H9 (cell line): ENCODE measurements around the gene ATP13A2. TPM values are rescaled to one million over a fixed set of nuclear protein-coding genes. Genes with fewer than 3 reads are reported as not detected.
"Not testable (repeated sequence)": the region's sequence is repeated elsewhere in the genome, so short reads cannot be mapped to it uniquely, and the experiment has no call there.

ENCODE experiments used
- DNase-seq: peaks from one replicate; pipeline ENCODE4 v3.0.0-alpha.2; 2017
- H2AFZ ChIP-seq: one replicate; pipeline ENCODE4 v1.6.1; 2013; ENCODE audit warnings: mild to moderate bottlenecking, low read length, control low read depth, moderate library complexity
- H2AK5ac ChIP-seq: 2 replicates; pipeline ENCODE4 v1.6.1; 2013; ENCODE audit warnings: low read length, control low read depth, mixed read lengths; ENCODE audit not compliant: insufficient read length
- H2BK120ac ChIP-seq: one replicate; pipeline ENCODE4 v1.6.1; 2013; ENCODE audit warnings: low read depth, mild to moderate bottlenecking, low read length, control low read depth, inconsistent platforms; ENCODE audit not compliant: poor library complexity, severe bottlenecking
- H2BK12ac ChIP-seq: 2 replicates; pipeline ENCODE4 v1.6.1; 2013; ENCODE audit warnings: low read length, control low read depth, mixed read lengths, low read depth; ENCODE audit not compliant: insufficient read length
- H2BK15ac ChIP-seq: 2 replicates; pipeline ENCODE4 v1.6.1; 2013; ENCODE audit warnings: low read depth, low read length, control low read depth
- H2BK20ac ChIP-seq: one replicate; pipeline ENCODE4 v1.6.1; 2013; ENCODE audit warnings: low read depth, mild to moderate bottlenecking, low read length, control low read depth, inconsistent platforms; ENCODE audit not compliant: poor library complexity, severe bottlenecking
- H2BK5ac ChIP-seq: 2 replicates; pipeline ENCODE4 v1.6.1; 2013; ENCODE audit warnings: low read length, control low read depth, mixed read lengths; ENCODE audit not compliant: insufficient read length
- H3K14ac ChIP-seq: 2 replicates; pipeline ENCODE4 v1.6.1; 2013; ENCODE audit warnings: low read length, control low read depth; ENCODE audit not compliant: insufficient read depth
- H3K18ac ChIP-seq: 2 replicates; pipeline ENCODE4 v1.6.1; 2013; ENCODE audit warnings: low read depth, mild to moderate bottlenecking, mixed read lengths, low read length, control low read depth; ENCODE audit not compliant: insufficient read length
- H3K23ac ChIP-seq: 2 replicates; pipeline ENCODE4 v1.6.1; 2013; ENCODE audit warnings: low read length, control low read depth, mixed read lengths, low read depth; ENCODE audit not compliant: insufficient read length
- H3K23me2 ChIP-seq: 2 replicates; pipeline ENCODE4 v1.6.1; 2013; ENCODE audit warnings: low read depth, mild to moderate bottlenecking, mixed read lengths, low read length, control low read depth; ENCODE audit not compliant: insufficient read length, poor library complexity, severe bottlenecking
- H3K27ac ChIP-seq: 2 replicates; pipeline ENCODE4 v1.5.1; 2013; ENCODE audit warnings: low read length, control low read depth, mixed read lengths, low read depth; ENCODE audit not compliant: insufficient read length
- H3K27me3 ChIP-seq: 2 replicates; pipeline ENCODE4 v1.6.1; 2013; ENCODE audit warnings: low read length, control low read depth, inconsistent platforms; ENCODE audit not compliant: insufficient read depth
- H3K4ac ChIP-seq: 2 replicates; pipeline ENCODE4 v1.6.1; 2013; ENCODE audit warnings: low read depth, mild to moderate bottlenecking, control low read depth, inconsistent platforms, low read length, moderate library complexity
- H3K4me1 ChIP-seq: 2 replicates; pipeline ENCODE4 v1.6.1; 2013; ENCODE audit warnings: low read length, control low read depth, inconsistent platforms; ENCODE audit not compliant: insufficient read depth
- H3K4me2 ChIP-seq: 2 replicates; pipeline ENCODE4 v1.6.1; 2013; ENCODE audit warnings: low read length, control low read depth, mixed read lengths; ENCODE audit not compliant: insufficient read length, insufficient read depth
- H3K56ac ChIP-seq: 2 replicates; pipeline ENCODE4 v1.6.1; 2013; ENCODE audit warnings: low read depth, mild to moderate bottlenecking, mixed read lengths, low read length, control low read depth; ENCODE audit not compliant: insufficient read length
- H3K79me1 ChIP-seq: 2 replicates; pipeline ENCODE4 v1.6.1; 2013; ENCODE audit warnings: low read depth, mild to moderate bottlenecking, moderate library complexity, low read length, control low read depth, inconsistent platforms; ENCODE audit not compliant: insufficient read depth, poor library complexity, severe bottlenecking
- H3K79me2 ChIP-seq: 2 replicates; pipeline ENCODE4 v1.6.1; 2013; ENCODE audit warnings: low read length, control low read depth, inconsistent platforms; ENCODE audit not compliant: insufficient read depth
- H3K9ac ChIP-seq: 2 replicates; pipeline ENCODE4 v1.6.1; 2013; ENCODE audit warnings: low read length, control low read depth, mixed read lengths; ENCODE audit not compliant: insufficient read length; ENCODE audit errors: extremely low read depth
- H3K9me3 ChIP-seq: one replicate; pipeline ENCODE4 v1.6.1; 2013; ENCODE audit warnings: low read depth, low read length, inconsistent platforms; ENCODE audit not compliant: control insufficient read depth
- H3T11ph ChIP-seq: one replicate; pipeline ENCODE4 v1.6.1; 2013; ENCODE audit warnings: mild to moderate bottlenecking, low read length, control low read depth, inconsistent platforms
- H4K20me1 ChIP-seq: one replicate; pipeline ENCODE4 v1.6.1; 2013; ENCODE audit not compliant: control insufficient read depth, insufficient read length, insufficient read depth
- H4K5ac ChIP-seq: 2 replicates; pipeline ENCODE4 v1.6.1; 2013; ENCODE audit warnings: low read depth, mild to moderate bottlenecking, mixed read lengths, low read length, control low read depth; ENCODE audit not compliant: insufficient read length
- H4K8ac ChIP-seq: replicated peaks from 2 replicates; pipeline ENCODE4 v1.6.1; 2013; ENCODE audit warnings: low read length, control low read depth, mixed read lengths, low read depth; ENCODE audit not compliant: insufficient read length
- H4K91ac ChIP-seq: 2 replicates; pipeline ENCODE4 v1.6.1; 2013; ENCODE audit warnings: low read depth, mild to moderate bottlenecking, moderate library complexity, mixed read lengths, low read length, control low read depth; ENCODE audit not compliant: insufficient read length
- H3K27ac Mint-ChIP-seq, 3 experiments: 2 replicates in 2 of 3; 3 replicates in 1 of 3; pipeline ENCODE4 v1.8.0; 2020 to 2021; ENCODE audit warnings: mixed read lengths in 3 of 3, mild to moderate bottlenecking in 1 of 3, moderate library complexity in 1 of 3
- H3K27me3 Mint-ChIP-seq: 2 replicates; pipeline ENCODE4 v1.8.0; 2021; ENCODE audit warnings: low read depth, mild to moderate bottlenecking, moderate library complexity, mixed read lengths
- H3K36me3 Mint-ChIP-seq, 3 experiments: 2 replicates in 2 of 3; 3 replicates in 1 of 3; pipeline ENCODE4 v1.8.0; 2020 to 2021; ENCODE audit warnings: low read depth in 3 of 3, mixed read lengths in 3 of 3; ENCODE audit not compliant: insufficient read depth in 1 of 3
- H3K4me1 Mint-ChIP-seq, 2 experiments: 2 replicates each; pipeline ENCODE4 v1.8.0; 2020; ENCODE audit warnings: mixed read lengths in 2 of 2
- H3K4me3 Mint-ChIP-seq, 2 experiments: 2 replicates in 1 of 2; 3 replicates in 1 of 2; pipeline ENCODE4 v1.8.0; 2020 to 2021; ENCODE audit warnings: mild to moderate bottlenecking in 2 of 2, mixed read lengths in 2 of 2, moderate library complexity in 1 of 2
- H3K9me3 Mint-ChIP-seq, 2 experiments: 2 replicates in 1 of 2; 3 replicates in 1 of 2; pipeline ENCODE4 v1.8.0; 2020; ENCODE audit warnings: mild to moderate bottlenecking in 2 of 2, mixed read lengths in 2 of 2, moderate library complexity in 1 of 2
- WGBS: extraction: QIAGEN DNeasy Blood & Tissue Kit; methylation state at CpG from one replicate; pipeline ENCODE4 v1.1.7; 2013; ENCODE audit warnings: missing lambda C conversion rate, low lambda C conversion rate, mixed read lengths; ENCODE audit not compliant: insufficient read length; ENCODE audit errors: extremely low coverage; 5-methylcytosine and 5-hydroxymethylcytosine counted together
- total RNA-seq: library from RNA; stranded (reverse); gene quantifications from 2 replicates; pipeline ENCODE4 v1.2.1, GENCODE V29; 2021

ATP13A2 gene
- total RNA-seq, 1 experiment from 2014 or later: 53.6 TPM

GRCh38 chr1:16945512-16945911 lies 66.2 kb downstream of the ATP13A2 start:
- H3K4me1 ChIP-seq, H3K9me3 Mint-ChIP-seq, H3K4me1 Mint-ChIP-seq, H4K91ac ChIP-seq, H3T11ph ChIP-seq, H2AFZ ChIP-seq, DNase-seq, H3K9ac ChIP-seq, H3K18ac ChIP-seq, H3K27me3 Mint-ChIP-seq, H2BK5ac ChIP-seq, H3K23me2 ChIP-seq, H3K79me1 ChIP-seq, H2BK120ac ChIP-seq, H2BK15ac ChIP-seq, H3K27ac Mint-ChIP-seq, H3K9me3 ChIP-seq, H2AK5ac ChIP-seq, H2BK20ac ChIP-seq, H3K4ac ChIP-seq, H3K4me3 Mint-ChIP-seq, H3K27me3 ChIP-seq, H4K20me1 ChIP-seq, H3K23ac ChIP-seq, H3K56ac ChIP-seq, H4K5ac ChIP-seq, H4K8ac ChIP-seq, H3K14ac ChIP-seq, H3K79me2 ChIP-seq, H2BK12ac ChIP-seq, H3K4me2 ChIP-seq, H3K27ac ChIP-seq: not testable (repeated sequence)
- H3K36me3 Mint-ChIP-seq: peaks cover 20 to 45% (median 30%) of the 10 kb centered on the region in 3 experiments
- no CpG with 5 or more reads among the region's 9 CpGs for WGBS
